Measurements from ENCODE around the gene KLHDC8A.
A peak's percentile ranks its signal among the peaks of the same experiment; 100 is the strongest.
"Not testable (repeated sequence)": the region's sequence is repeated elsewhere in the genome, so short reads cannot be mapped to it uniquely, and the experiment has no call there.

Gene KLHDC8A

GRCh38 chr1:205301842-205302588 is 54.7 kb downstream of the KLHDC8A start:
- Histone ChIP-seq H3K27ac (no peak overlapping the region), H3K36me3 (no peaks in the 10 kb centered on the region), H4K20me1 (peaks cover 6% of the 10 kb centered on the region; the same call in 1 of the 2 replicates), H3K9ac (no peak overlapping the region), H3K27me3 (no peaks in the 10 kb centered on the region), H3K4me3 (no peak overlapping the region), H3K4me1 (peaks cover 14% of the 10 kb centered on the region), H3K9me3 (no peaks in the 10 kb centered on the region), H3K4me2 (no peak overlapping the region)
- TF ChIP-seq Cebpa-rat (IDR thresholded peaks at IDR 0.05), result no peak

- Histone ChIP-seq H3K27me3 (no peaks in the 10 kb centered on the region), H3K4me2 (0 out of 2 replicates have a peak overlapping the region, but pooled peaks have one; percentile 3), H3K4me3 (no peak overlapping the region), H3K4me1 (peaks cover 14% of the 10 kb centered on the region), H3K9ac (no peak overlapping the region), H3K27ac (no peak overlapping the region), H4K20me1 (peaks cover 6% of the 10 kb centered on the region; the same call in 1 of the 2 replicates), H3K9me3 (no peaks in the 10 kb centered on the region), H3K36me3 (no peaks in the 10 kb centered on the region)
- TF ChIP-seq Cebpa-rat (IDR thresholded peaks at IDR 0.05), result no peak
Measured at GRCh38 chr1:205301205-205301821, 55.4 kb downstream of the KLHDC8A start.

- no peaks in the 10 kb centered on the region for H3K9me3 ChIP-seq
- TF ChIP-seq Cebpa-rat (IDR thresholded peaks at IDR 0.05), result no peak
- peaks cover 14% of the 10 kb centered on the region for H3K4me1 ChIP-seq
- no peak overlapping the region for H3K27ac ChIP-seq
- peaks cover 9% of the 10 kb centered on the region; the same call in 1 of the 2 replicates for H4K20me1 ChIP-seq
- H3K4me3 ChIP-seq, result no peak overlapping the region
- no peak overlapping the region for H3K9ac ChIP-seq
- no peaks in the 10 kb centered on the region for H3K36me3 ChIP-seq
- no peak overlapping the region for H3K4me2 ChIP-seq
- no peaks in the 10 kb centered on the region for H3K27me3 ChIP-seq
Measured at GRCh38 chr1:205300149-205300548, 56.6 kb downstream of the KLHDC8A start.

GRCh38 chr1:205298191-205298994 is 58.3 kb downstream of the KLHDC8A start:
- H4K20me1 ChIP-seq, result peaks cover 8% of the 10 kb centered on the region; the same call in 1 of the 2 replicates
- no peak for TF ChIP-seq Cebpa-rat (IDR thresholded peaks at IDR 0.05)
- no peak overlapping the region for H3K4me3 ChIP-seq
- no peak overlapping the region for H3K9ac ChIP-seq
- peaks cover 16% of the 10 kb centered on the region for H3K27me3 ChIP-seq
- peaks cover 14% of the 10 kb centered on the region for H3K4me1 ChIP-seq
- H3K9me3 ChIP-seq, result no peaks in the 10 kb centered on the region
- H3K27ac ChIP-seq, result no peak overlapping the region
- no peaks in the 10 kb centered on the region for H3K36me3 ChIP-seq
- H3K4me2 ChIP-seq, result peak overlapping the region; percentile 37

- not testable (repeated sequence) for H3K4me3 ChIP-seq, H3K27ac ChIP-seq, H3K9ac ChIP-seq, H3K36me3 ChIP-seq, H3K9me3 ChIP-seq, H4K20me1 ChIP-seq
- peaks cover 22% of the 10 kb centered on the region for H3K27me3 ChIP-seq
- H3K4me1 ChIP-seq, result peaks cover 14% of the 10 kb centered on the region
- H3K4me2 ChIP-seq, result peak overlapping the region; percentile 37; the same call in 1 of the 2 replicates
Measured at GRCh38 chr1:205297546-205298177, 59.1 kb downstream of the KLHDC8A start.

- Histone ChIP-seq H3K27ac (no peak overlapping the region), H4K20me1 (peaks cover 23% of the 10 kb centered on the region; the same call in 1 of the 2 replicates), H3K36me3 (no peaks in the 10 kb centered on the region), H3K4me3 (no peak overlapping the region), H3K4me1 (peaks cover 11% of the 10 kb centered on the region), H3K9ac (no peak overlapping the region), H3K9me3 (no peaks in the 10 kb centered on the region), H3K4me2 (no peak overlapping the region), H3K27me3 (peaks cover 36% of the 10 kb centered on the region)
- no peak for TF ChIP-seq Cebpa-rat (IDR thresholded peaks at IDR 0.05)
Measured at GRCh38 chr1:205296154-205296553, 60.6 kb downstream of the KLHDC8A start.

- no peak overlapping the region for H3K9ac ChIP-seq
- no peak overlapping the region for H3K27ac ChIP-seq
- peaks cover 23% of the 10 kb centered on the region; the same call in 1 of the 2 replicates for H4K20me1 ChIP-seq
- H3K4me1 ChIP-seq, result peaks cover 8% of the 10 kb centered on the region
- H3K4me2 ChIP-seq, result no peak overlapping the region
- H3K9me3 ChIP-seq, result no peaks in the 10 kb centered on the region
- H3K27me3 ChIP-seq, result peaks cover 41% of the 10 kb centered on the region
- no peak overlapping the region for H3K4me3 ChIP-seq
- H3K36me3 ChIP-seq, result no peaks in the 10 kb centered on the region
- no peak for TF ChIP-seq Cebpa-rat (IDR thresholded peaks at IDR 0.05)
Measured at GRCh38 chr1:205294934-205295333, 61.8 kb downstream of the KLHDC8A start.

GRCh38 chr1:205294175-205294917 is 62.4 kb downstream of the KLHDC8A start:
- peaks cover 9% of the 10 kb centered on the region for H3K4me1 ChIP-seq
- peaks cover 45% of the 10 kb centered on the region for H3K27me3 ChIP-seq
- no peak for TF ChIP-seq Cebpa-rat (IDR thresholded peaks at IDR 0.05)
- H3K9ac ChIP-seq, result no peak overlapping the region
- H3K4me3 ChIP-seq, result no peak overlapping the region
- H3K9me3 ChIP-seq, result no peaks in the 10 kb centered on the region
- no peak overlapping the region for H3K4me2 ChIP-seq
- H3K36me3 ChIP-seq, result no peaks in the 10 kb centered on the region
- H4K20me1 ChIP-seq, result peaks cover 23% of the 10 kb centered on the region; the same call in 1 of the 2 replicates
- no peak overlapping the region for H3K27ac ChIP-seq
